ENCODE results near the gene BCL2L12.
"Not testable (repeated sequence)": the region's sequence is repeated elsewhere in the genome, so short reads cannot be mapped to it uniquely, and the experiment has no call there.

Gene BCL2L12

GRCh38 chr19:49718991-49719390, 53.3 kb downstream of the BCL2L12 start:
- H3K4me3 ChIP-seq (ENCODE audit: insufficient read depth, low read length, poor library complexity, severe bottlenecking): no peak overlapping the region
- no peaks in the 10 kb centered on the region for H4K20me1 ChIP-seq (ENCODE audit: low read depth, low read length)
- H3K27ac ChIP-seq (ENCODE audit: low read depth, low read length): no peak overlapping the region
- H3K4me2 ChIP-seq (ENCODE audit: low read depth, low read length, poor library complexity, severe bottlenecking): no peak overlapping the region
- H2AFZ ChIP-seq (ENCODE audit: low read depth, low read length, severe bottlenecking): no peak overlapping the region
- TF ChIP-seq, protein P1, sequence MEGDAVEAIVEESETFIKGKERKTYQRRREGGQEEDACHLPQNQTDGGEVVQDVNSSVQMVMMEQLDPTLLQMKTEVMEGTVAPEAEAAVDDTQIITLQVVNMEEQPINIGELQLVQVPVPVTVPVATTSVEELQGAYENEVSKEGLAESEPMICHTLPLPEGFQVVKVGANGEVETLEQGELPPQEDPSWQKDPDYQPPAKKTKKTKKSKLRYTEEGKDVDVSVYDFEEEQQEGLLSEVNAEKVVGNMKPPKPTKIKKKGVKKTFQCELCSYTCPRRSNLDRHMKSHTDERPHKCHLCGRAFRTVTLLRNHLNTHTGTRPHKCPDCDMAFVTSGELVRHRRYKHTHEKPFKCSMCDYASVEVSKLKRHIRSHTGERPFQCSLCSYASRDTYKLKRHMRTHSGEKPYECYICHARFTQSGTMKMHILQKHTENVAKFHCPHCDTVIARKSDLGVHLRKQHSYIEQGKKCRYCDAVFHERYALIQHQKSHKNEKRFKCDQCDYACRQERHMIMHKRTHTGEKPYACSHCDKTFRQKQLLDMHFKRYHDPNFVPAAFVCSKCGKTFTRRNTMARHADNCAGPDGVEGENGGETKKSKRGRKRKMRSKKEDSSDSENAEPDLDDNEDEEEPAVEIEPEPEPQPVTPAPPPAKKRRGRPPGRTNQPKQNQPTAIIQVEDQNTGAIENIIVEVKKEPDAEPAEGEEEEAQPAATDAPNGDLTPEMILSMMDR (IDR thresholded peaks at IDR 0.05; ENCODE audit: insufficient read depth, low read length, poor library complexity, severe bottlenecking): no peak
- TF ChIP-seq EZH2phosphoT487 (conservative IDR thresholded peaks at IDR 0.05; ENCODE audit: low read length): no peak
- H3K9me3 ChIP-seq (ENCODE audit: insufficient read depth, low read length): peaks cover 6% of the 10 kb centered on the region; the same call in 1 of the 2 replicates
- H3K9ac ChIP-seq (ENCODE audit: low read length): no peak overlapping the region
- H3F3A ChIP-seq (ENCODE audit: insufficient read depth): no peaks in the 10 kb centered on the region
- H3K79me2 ChIP-seq (ENCODE audit: insufficient read depth, low read length): no peaks in the 10 kb centered on the region
- no peaks in the 10 kb centered on the region for H3K27me3 ChIP-seq (ENCODE audit: low read length)
- H3K9me2 ChIP-seq (replicated peaks; ENCODE audit: insufficient read depth, low read length): no peaks in the 10 kb centered on the region
- no peaks in the 10 kb centered on the region for H3K36me3 ChIP-seq (ENCODE audit: low read length)

- H3K9ac ChIP-seq (ENCODE audit: low read length); H3K9me2 ChIP-seq (replicated peaks; ENCODE audit: insufficient read depth, low read length); H3K9me3 ChIP-seq (ENCODE audit: insufficient read depth, low read length); H3K36me3 ChIP-seq (ENCODE audit: low read length); H3K79me2 ChIP-seq (ENCODE audit: insufficient read depth, low read length); H3K4me2 ChIP-seq (ENCODE audit: low read depth, low read length, poor library complexity, severe bottlenecking); H2AFZ ChIP-seq (ENCODE audit: low read depth, low read length, severe bottlenecking); H3K27ac ChIP-seq (ENCODE audit: low read depth, low read length); H4K20me1 ChIP-seq (ENCODE audit: low read depth, low read length); H3F3A ChIP-seq (ENCODE audit: insufficient read depth); H3K27me3 ChIP-seq (ENCODE audit: low read length); H3K4me3 ChIP-seq (ENCODE audit: insufficient read depth, low read length, poor library complexity, severe bottlenecking): not testable (repeated sequence)
These were observed 53.7 kb downstream of the BCL2L12 start for GRCh38 chr19:49719420-49719819.
